H1 (cell line): Measurements from ENCODE around the gene SOWAHD. TPM values are rescaled to one million over a fixed set of nuclear protein-coding genes. Genes with fewer than 3 reads are reported as not detected.

Experiments
- ASH2L ChIP-seq: fragments of 200-600, 300-600 bp; sonication (generic); IDR thresholded peaks from one replicate; pipeline ENCODE4 v1.7.1; 2017; ENCODE audit warnings: low read length
- ATF3 ChIP-seq: IDR thresholded peaks from 2 replicates; pipeline ENCODE4 v1.6.1; 2011; ENCODE audit warnings: low read depth, mild to moderate bottlenecking, low read length; ENCODE audit not compliant: insufficient read depth
- EP300 ChIP-seq, 2 experiments: IDR thresholded peaks; 1 replicate in 1 of 2; 2 replicates in 1 of 2; pipeline ENCODE4 v1.6.1; 2011 to 2012; ENCODE audit warnings: low read depth in 2 of 2, low read length in 2 of 2, mild to moderate bottlenecking in 2 of 2, borderline replicate concordance in 1 of 2, inconsistent platforms in 1 of 2, moderate library complexity in 1 of 2
- MAX ChIP-seq: IDR thresholded peaks from 2 replicates; pipeline ENCODE4 v1.6.1; 2012; ENCODE audit warnings: inconsistent platforms
- NANOG ChIP-seq: IDR thresholded peaks from 2 replicates; pipeline ENCODE4 v1.6.1; 2011; ENCODE audit warnings: low read length, low read depth, mild to moderate bottlenecking, inconsistent platforms; ENCODE audit not compliant: insufficient read depth, poor library complexity, severe bottlenecking
- RAD21 ChIP-seq, 2 experiments: IDR thresholded peaks in 1 of 2; conservative IDR thresholded peaks in 1 of 2; 2 replicates each; pipeline ENCODE4 v1.6.1; 2011; ENCODE audit warnings: low read depth in 2 of 2, low read length in 2 of 2, improper control_type of control experiment in 1 of 2, inconsistent platforms in 1 of 2, mild to moderate bottlenecking in 1 of 2, moderate library complexity in 1 of 2
- SUZ12 ChIP-seq: fragments of 200-600 bp; sonication (generic); IDR thresholded peaks from 2 replicates; pipeline ENCODE4 v1.6.1; 2012; ENCODE audit warnings: mild to moderate bottlenecking, inconsistent platforms, low read length, moderate library complexity, mixed read lengths
- TAF7 ChIP-seq: optimal IDR thresholded peaks from 2 replicates; pipeline ENCODE3; 2011; ENCODE audit warnings: low read depth, mild to moderate bottlenecking, inconsistent platforms, low read length, moderate library complexity, borderline replicate concordance
- TBP ChIP-seq: IDR thresholded peaks from 2 replicates; pipeline ENCODE4 v1.6.1; 2011; ENCODE audit warnings: low read depth, low read length, improper control_type of control experiment
- polyA plus RNA-seq, 7 experiments: library from polyadenylated mRNA; depleted of rRNA in 3 of 7; stranded (reverse) in 5 of 7; unstranded in 2 of 7; fragments of >200 nt in 5 of 7; fragments of 200-250 nt in 2 of 7; gene quantifications; 1 replicate in 5 of 7; 2 replicates in 1 of 7; 4 replicates in 1 of 7; pipeline versions ENCODE4 v1.2.1 to v1.2.3, GENCODE V29; 2011 to 2013; ENCODE audit warnings: missing spikeins in 2 of 7, mixed read lengths in 2 of 7
- total RNA-seq: library from RNA; stranded (reverse); fragmentation: NEBNext Ultra II Directional; extraction: Animal tissue kit (Norgen Biotek cat#: 25700); gene quantifications from 2 replicates; pipeline ENCODE4 v1.2.1, GENCODE V29; 2021

SOWAHD gene
- total and polyA plus RNA-seq, 2 of the 8 experiments (the other 6 are each of a cell fraction or from before 2014, with no cell fraction given): 1.7 to 2.9 TPM

GRCh38 chrX:119784747-119785446, 26.5 kb downstream of the SOWAHD start (continued):
- no peak for TF ChIP-seq TBP
- no peak for TF ChIP-seq SUZ12
- TF ChIP-seq EP300 (IDR thresholded peaks at IDR 0.05; ENCODE audit: borderline replicate concordance in 1 of 2, low read depth in 2 of 2, low read length in 2 of 2): no peak
- TF ChIP-seq MAX: no peak
- no peak for TF ChIP-seq TAF7
- TF ChIP-seq ATF3: no peak
- TF ChIP-seq ASH2L: no peak
- TF ChIP-seq NANOG: no peak
- peak; percentile 9 to 33; a peak in 3 of 4 replicates for TF ChIP-seq RAD21 (IDR thresholded peaks at IDR 0.05 in 1 of 2, conservative IDR thresholded peaks at IDR 0.05 in 1 of 2; ENCODE audit: low read depth in 2 of 2, low read length in 2 of 2)
